ENCODE measurements around the gene SLC6A11. TPM values are rescaled to one million over a fixed set of nuclear protein-coding genes. Genes with fewer than 3 reads are reported as not detected.

The SLC6A11 gene
- total RNA-seq, 1 experiment from 2014 or later: not detected

- Mint-ChIP-seq H3K4me3 (ENCODE audit: low read depth, unreplicated experiment) (no peak overlapping the region), H3K36me3 (ENCODE audit: insufficient read depth, unreplicated experiment) (no peaks in the 10 kb centered on the region), H3K9me3 (ENCODE audit: low read depth, unreplicated experiment) (no peaks in the 10 kb centered on the region), H3K27me3 (ENCODE audit: unreplicated experiment) (peaks cover 96% of the 10 kb centered on the region), H3K27ac (ENCODE audit: unreplicated experiment) (no peak overlapping the region), H3K4me1 (ENCODE audit: low read depth, unreplicated experiment) (no peaks in the 10 kb centered on the region)
- TF ChIP-seq CTCF (IDR thresholded peaks at IDR 0.05; ENCODE audit: unreplicated experiment): no peak
- intact Hi-C loops (cut with micrococcal nuclease; ENCODE audit: unreplicated experiment): no loop called here
- BruUV-seq (replicated peaks): no TSS peak
- no peak for DNase-seq
- CTCF ChIA-PET: no interaction called here
These were observed 39.2 kb downstream of the SLC6A11 start for GRCh38 chr3:10855083-10855870.

GRCh38 chr3:10855871-10856662 is 40.0 kb downstream of the SLC6A11 start:
- CTCF ChIA-PET: no interaction called here
- intact Hi-C loops (cut with micrococcal nuclease; ENCODE audit: unreplicated experiment): no loop called here
- Mint-ChIP-seq H3K4me3 (ENCODE audit: low read depth, unreplicated experiment) (no peak overlapping the region), H3K27ac (ENCODE audit: unreplicated experiment) (no peak overlapping the region), H3K9me3 (ENCODE audit: low read depth, unreplicated experiment) (no peaks in the 10 kb centered on the region), H3K4me1 (ENCODE audit: low read depth, unreplicated experiment) (no peaks in the 10 kb centered on the region), H3K36me3 (ENCODE audit: insufficient read depth, unreplicated experiment) (no peaks in the 10 kb centered on the region), H3K27me3 (ENCODE audit: unreplicated experiment) (peaks cover 96% of the 10 kb centered on the region)
- DNase-seq: no peak
- BruUV-seq (replicated peaks): no TSS peak
- no peak for TF ChIP-seq CTCF (IDR thresholded peaks at IDR 0.05; ENCODE audit: unreplicated experiment)

- Mint-ChIP-seq H3K27ac (ENCODE audit: unreplicated experiment) (no peak overlapping the region), H3K4me3 (ENCODE audit: low read depth, unreplicated experiment) (no peak overlapping the region), H3K9me3 (ENCODE audit: low read depth, unreplicated experiment) (no peaks in the 10 kb centered on the region), H3K4me1 (ENCODE audit: low read depth, unreplicated experiment) (no peaks in the 10 kb centered on the region), H3K36me3 (ENCODE audit: insufficient read depth, unreplicated experiment) (no peaks in the 10 kb centered on the region), H3K27me3 (ENCODE audit: unreplicated experiment) (peaks cover 95% of the 10 kb centered on the region)
- TF ChIP-seq CTCF (IDR thresholded peaks at IDR 0.05; ENCODE audit: unreplicated experiment): no peak
- DNase-seq: no peak
- no TSS peak for BruUV-seq (replicated peaks)
- CTCF ChIA-PET: no interaction called here
- intact Hi-C loops (cut with micrococcal nuclease; ENCODE audit: unreplicated experiment): no loop called here
These were observed 41.2 kb downstream of the SLC6A11 start for GRCh38 chr3:10857235-10857634.

GRCh38 chr3:10858091-10858490 is 42.1 kb downstream of the SLC6A11 start:
- H3K36me3 Mint-ChIP-seq (ENCODE audit: insufficient read depth, unreplicated experiment): no peaks in the 10 kb centered on the region
- TF ChIP-seq CTCF (IDR thresholded peaks at IDR 0.05; ENCODE audit: unreplicated experiment): no peak
- intact Hi-C loops (cut with micrococcal nuclease; ENCODE audit: unreplicated experiment): no loop called here
- peaks cover 90% of the 10 kb centered on the region for H3K27me3 Mint-ChIP-seq (ENCODE audit: unreplicated experiment)
- H3K27ac Mint-ChIP-seq (ENCODE audit: unreplicated experiment): no peak overlapping the region
- H3K4me3 Mint-ChIP-seq (ENCODE audit: low read depth, unreplicated experiment): no peak overlapping the region
- no peaks in the 10 kb centered on the region for H3K9me3 Mint-ChIP-seq (ENCODE audit: low read depth, unreplicated experiment)
- CTCF ChIA-PET: no interaction called here
- DNase-seq: no peak
- BruUV-seq (replicated peaks): no TSS peak
- H3K4me1 Mint-ChIP-seq (ENCODE audit: low read depth, unreplicated experiment): no peaks in the 10 kb centered on the region

All from Calu3 (cell line).